NB4 (cell line): ENCODE results near the gene DIPK1C.

Experiments used
- DNase-seq: peaks from one replicate; pipeline ENCODE4 v3.0.0; 2010; ENCODE audit warnings: low read depth
- H3K4me3 ChIP-seq: one replicate; pipeline ENCODE4 v1.5.1; 2011; ENCODE audit warnings: mild to moderate bottlenecking, low read depth, low read length, moderate library complexity
- MYC ChIP-seq: IDR thresholded peaks from 2 replicates; pipeline ENCODE4 v1.6.1; 2011; ENCODE audit warnings: low read depth, low read length
- POLR2A ChIP-seq: IDR thresholded peaks from 2 replicates; pipeline ENCODE4 v1.6.1; 2011; ENCODE audit warnings: mild to moderate bottlenecking; ENCODE audit not compliant: insufficient read length; ENCODE audit errors: extremely low read depth
- TF ChIP-seq, protein P1 (sequence below): IDR thresholded peaks from one replicate; pipeline ENCODE4 v1.5.1; 2012; ENCODE audit warnings: low read depth, low read length
- TF ChIP-seq, protein P2 (sequence below): IDR thresholded peaks from 2 replicates; pipeline ENCODE4 v1.6.1; 2011; ENCODE audit warnings: low read depth, low read length

The DIPK1C gene

DNA sequence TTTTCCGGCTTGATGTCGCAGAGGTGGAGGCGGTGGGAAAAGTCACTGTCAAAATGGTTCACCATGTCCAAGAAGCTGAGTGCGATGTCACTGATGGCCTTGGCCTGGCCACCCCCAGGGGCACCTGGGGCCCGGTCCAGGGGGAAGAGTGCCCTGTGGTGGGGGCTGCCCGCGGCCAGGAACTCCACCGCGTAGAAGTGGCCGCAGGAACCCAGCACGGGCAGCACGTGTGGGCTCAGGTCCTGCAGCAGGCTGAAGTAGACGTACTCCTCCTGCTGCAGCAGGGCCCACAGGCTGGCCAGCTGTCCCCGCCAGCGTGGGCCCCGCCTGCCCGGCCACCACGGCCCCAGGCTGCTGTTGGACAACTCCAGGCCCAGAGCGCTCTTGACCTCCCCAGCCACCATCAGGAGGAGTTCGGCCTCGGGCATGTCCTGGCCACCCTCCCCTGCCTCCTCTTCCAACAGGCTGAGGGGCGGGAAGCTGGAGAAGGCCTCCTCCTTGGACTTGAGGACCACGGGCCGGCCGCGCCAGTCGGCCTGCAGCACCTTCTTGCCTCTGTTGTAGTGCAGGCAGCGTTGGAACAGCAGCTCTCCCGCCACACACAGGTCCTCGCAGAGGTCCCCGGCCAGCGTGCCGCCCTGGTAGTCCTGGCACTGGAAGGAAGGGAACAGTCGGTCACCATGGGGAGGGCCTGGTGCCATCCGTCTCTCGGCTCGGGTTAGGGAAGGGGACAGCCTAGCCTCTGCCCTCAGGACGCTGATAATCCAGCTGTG is 10.3 kb downstream of the DIPK1C start:
- H3K4me3 ChIP-seq: no peak overlapping the region
- DNase-seq: no peak
- TF ChIP-seq POLR2A (no peak), MYC (no peak)

- no peak for DNase-seq
- H3K4me3 ChIP-seq: no peak overlapping the region
- TF ChIP-seq POLR2A (no peak), MYC (no peak)
- TF ChIP-seq, protein P1, sequence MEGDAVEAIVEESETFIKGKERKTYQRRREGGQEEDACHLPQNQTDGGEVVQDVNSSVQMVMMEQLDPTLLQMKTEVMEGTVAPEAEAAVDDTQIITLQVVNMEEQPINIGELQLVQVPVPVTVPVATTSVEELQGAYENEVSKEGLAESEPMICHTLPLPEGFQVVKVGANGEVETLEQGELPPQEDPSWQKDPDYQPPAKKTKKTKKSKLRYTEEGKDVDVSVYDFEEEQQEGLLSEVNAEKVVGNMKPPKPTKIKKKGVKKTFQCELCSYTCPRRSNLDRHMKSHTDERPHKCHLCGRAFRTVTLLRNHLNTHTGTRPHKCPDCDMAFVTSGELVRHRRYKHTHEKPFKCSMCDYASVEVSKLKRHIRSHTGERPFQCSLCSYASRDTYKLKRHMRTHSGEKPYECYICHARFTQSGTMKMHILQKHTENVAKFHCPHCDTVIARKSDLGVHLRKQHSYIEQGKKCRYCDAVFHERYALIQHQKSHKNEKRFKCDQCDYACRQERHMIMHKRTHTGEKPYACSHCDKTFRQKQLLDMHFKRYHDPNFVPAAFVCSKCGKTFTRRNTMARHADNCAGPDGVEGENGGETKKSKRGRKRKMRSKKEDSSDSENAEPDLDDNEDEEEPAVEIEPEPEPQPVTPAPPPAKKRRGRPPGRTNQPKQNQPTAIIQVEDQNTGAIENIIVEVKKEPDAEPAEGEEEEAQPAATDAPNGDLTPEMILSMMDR: no peak
- TF ChIP-seq, protein P2, sequence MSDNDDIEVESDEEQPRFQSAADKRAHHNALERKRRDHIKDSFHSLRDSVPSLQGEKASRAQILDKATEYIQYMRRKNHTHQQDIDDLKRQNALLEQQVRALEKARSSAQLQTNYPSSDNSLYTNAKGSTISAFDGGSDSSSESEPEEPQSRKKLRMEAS: no peak
Observed at GRCh38 chr18:74446178-74446577, 10.9 kb downstream of the DIPK1C start.

DNA sequence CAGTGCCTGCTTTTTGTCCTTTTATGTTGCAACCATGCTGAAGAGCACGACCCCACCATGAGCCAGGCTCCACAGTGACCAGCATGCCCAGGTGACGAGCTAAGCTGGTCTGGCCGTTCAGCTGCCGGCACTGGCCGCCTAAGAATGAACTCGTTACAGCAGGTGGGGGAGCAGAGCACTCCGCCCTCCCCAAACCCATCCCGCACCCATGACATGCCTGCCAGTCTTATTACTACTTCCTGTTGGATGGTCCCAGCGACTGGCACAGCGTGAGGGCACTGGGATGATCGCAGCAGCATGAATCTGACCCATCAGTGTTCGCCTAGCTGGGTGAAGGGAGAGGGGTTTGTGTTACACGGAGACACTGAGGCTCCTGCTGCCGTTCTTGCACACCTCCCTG is 11.5 kb downstream of the DIPK1C start:
- DNase-seq: no peak
- H3K4me3 ChIP-seq: no peak overlapping the region
- TF ChIP-seq, protein P1: no peak
- TF ChIP-seq, protein P2: no peak
- no peak for TF ChIP-seq MYC
- no peak for TF ChIP-seq POLR2A

DNA sequence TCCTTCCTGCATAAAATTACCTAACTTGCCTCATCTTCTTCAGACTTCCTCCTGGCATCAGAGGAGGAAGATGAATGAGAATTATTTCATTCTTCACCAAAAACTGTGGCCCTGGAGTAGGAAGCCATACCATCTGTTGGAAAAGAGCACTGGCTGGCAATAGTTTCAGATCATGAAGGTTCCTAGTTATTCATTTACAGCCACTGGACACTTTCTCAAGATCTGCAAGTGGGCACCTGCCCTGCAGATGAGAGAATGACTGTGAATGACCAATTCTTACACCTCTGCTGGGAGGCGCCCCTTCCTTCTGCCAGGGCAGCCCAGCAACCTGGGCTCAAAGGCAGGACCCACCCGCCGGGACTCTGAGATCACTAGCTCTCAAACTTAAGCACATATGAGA is 13.0 kb downstream of the DIPK1C start:
- H3K4me3 ChIP-seq: no peak overlapping the region
- DNase-seq: no peak
- TF ChIP-seq, protein P1: no peak
- no peak for TF ChIP-seq MYC
- TF ChIP-seq, protein P2: no peak
- no peak for TF ChIP-seq POLR2A

DNA sequence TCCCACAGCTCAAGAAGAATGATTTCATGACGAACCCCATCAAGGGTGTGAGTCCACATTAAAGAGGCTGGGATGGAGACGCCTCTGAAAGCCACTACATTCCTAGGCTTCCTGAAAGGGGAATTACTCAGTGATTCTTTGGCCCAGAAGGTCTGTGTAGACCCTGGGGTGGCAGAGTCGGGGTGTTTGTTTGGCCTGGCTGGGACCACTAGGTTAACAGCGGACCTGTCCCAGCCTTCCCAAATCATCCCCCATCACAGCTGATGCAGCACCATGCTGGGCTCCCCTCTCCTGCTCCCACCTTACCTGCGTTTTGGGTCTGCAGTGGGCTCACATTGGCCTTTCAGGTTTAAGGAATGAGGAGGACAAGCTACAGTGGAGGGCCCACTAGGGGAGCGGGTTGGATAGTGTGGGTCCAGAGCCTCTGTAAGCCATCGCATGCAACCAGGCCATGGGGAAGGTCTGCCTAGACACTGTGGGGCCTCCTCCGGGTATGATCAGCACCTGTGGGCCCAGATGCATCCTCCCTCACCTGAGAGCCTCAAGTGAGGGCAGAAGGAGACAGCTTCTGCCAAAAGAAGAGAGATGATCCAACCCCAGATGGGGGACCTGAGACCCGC is 16.2 kb downstream of the DIPK1C start:
- DNase-seq: no peak
- no peak overlapping the region for H3K4me3 ChIP-seq
- TF ChIP-seq, protein P2: no peak
- TF ChIP-seq POLR2A (no peak), MYC (no peak)
- TF ChIP-seq, protein P1: no peak

DNA sequence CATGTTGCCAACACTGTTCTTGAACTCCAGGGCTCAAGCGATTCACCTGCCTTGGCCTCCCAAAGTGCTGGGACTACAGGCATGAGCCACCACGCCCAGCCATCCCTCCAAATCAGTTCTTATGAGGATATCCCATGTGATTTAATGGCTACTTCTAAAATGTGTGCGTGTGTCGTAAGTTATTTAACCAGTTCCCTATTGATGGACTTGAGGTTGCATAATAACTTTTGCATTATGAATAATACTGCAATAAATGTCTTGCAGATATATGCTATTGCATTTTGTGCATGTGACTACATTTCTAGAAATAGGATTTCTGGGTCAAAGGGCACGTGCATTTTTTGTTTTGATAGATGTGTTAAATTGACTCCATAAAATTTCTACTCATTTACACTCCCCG is 19.0 kb downstream of the DIPK1C start:
- H3K4me3 ChIP-seq: no peak overlapping the region
- no peak for DNase-seq
- TF ChIP-seq MYC (no peak), POLR2A (no peak)
- TF ChIP-seq, protein P1: no peak
- TF ChIP-seq, protein P2: no peak
